IgD-negative memory B cell (primary cell): ENCODE results near the gene PDAP1. TPM values are rescaled to one million over a fixed set of nuclear protein-coding genes. Genes with fewer than 3 reads are reported as not detected.
"Not testable (repeated sequence)": the region's sequence is repeated elsewhere in the genome, so short reads cannot be mapped to it uniquely, and the experiment has no call there.

Experiments used
- H3K27ac Mint-ChIP-seq, 3 donors: one replicate each; pipeline ENCODE4 v1.8.0; 2020 to 2022; ENCODE audit warnings: mild to moderate bottlenecking in 3 of 3, mixed read lengths in 3 of 3, moderate library complexity in 1 of 3
- H3K27me3 Mint-ChIP-seq: one replicate; pipeline ENCODE4 v1.8.0; 2021; ENCODE audit warnings: mixed read lengths
- H3K36me3 Mint-ChIP-seq: one replicate; pipeline ENCODE4 v1.8.0; 2020; ENCODE audit warnings: mild to moderate bottlenecking, mixed read lengths
- H3K4me1 Mint-ChIP-seq, 3 donors: one replicate each; pipeline ENCODE4 v1.8.0; 2020 to 2022; ENCODE audit warnings: mixed read lengths in 3 of 3, mild to moderate bottlenecking in 1 of 3
- H3K4me3 Mint-ChIP-seq, 4 donors: one replicate each; pipeline ENCODE4 v1.8.0; 2020 to 2022; ENCODE audit warnings: mild to moderate bottlenecking in 4 of 4, mixed read lengths in 4 of 4, moderate library complexity in 3 of 4
- H3K9me3 Mint-ChIP-seq, 3 donors: one replicate each; pipeline ENCODE4 v1.8.0; 2020 to 2021; ENCODE audit warnings: mixed read lengths in 3 of 3, mild to moderate bottlenecking in 1 of 3
- polyA plus RNA-seq: library from polyadenylated mRNA; unstranded; fragments of 300-500 nt; fragmentation: Illumina TruSeq; gene quantifications from one replicate; pipeline ENCODE4 v1.2.3, GENCODE V29; 2021

Gene PDAP1
- polyA plus RNA-seq, 1 donor from 2014 or later, result 33.8 TPM

GRCh38 chr7:99366646-99367045 lies 41.8 kb downstream of the PDAP1 start:
- H3K9me3 Mint-ChIP-seq, result no peaks in the 10 kb centered on the region
- peaks cover 4% of the 10 kb centered on the region for H3K36me3 Mint-ChIP-seq
- H3K27me3 Mint-ChIP-seq, result no peaks in the 10 kb centered on the region
- no peaks in the 10 kb centered on the region for H3K4me1 Mint-ChIP-seq
- no peak overlapping the region for H3K4me3 Mint-ChIP-seq
- peak overlapping the region in 2 of 3 donors; percentile 58 to 63 for H3K27ac Mint-ChIP-seq

GRCh38 chr7:99365318-99366141 lies 42.9 kb downstream of the PDAP1 start:
- Mint-ChIP-seq H3K27me3 (no peaks in the 10 kb centered on the region), H3K36me3 (peaks cover 4% of the 10 kb centered on the region), H3K27ac (no peak overlapping the region), H3K4me1 (no peaks in the 10 kb centered on the region), H3K4me3 (peak overlapping the region in 1 of 4 donors; percentile 23), H3K9me3 (no peaks in the 10 kb centered on the region)

- Mint-ChIP-seq H3K9me3 (no peaks in the 10 kb centered on the region), H3K4me3 (no peak overlapping the region), H3K36me3 (peaks cover 1% of the 10 kb centered on the region), H3K27ac (no peak overlapping the region), H3K4me1 (no peaks in the 10 kb centered on the region), H3K27me3 (no peaks in the 10 kb centered on the region)
Observed at GRCh38 chr7:99363286-99363685, 45.1 kb downstream of the PDAP1 start.

GRCh38 chr7:99362801-99363200 lies 45.6 kb downstream of the PDAP1 start:
- Mint-ChIP-seq H3K4me3 (no peak overlapping the region), H3K27ac (no peak overlapping the region), H3K9me3 (no peaks in the 10 kb centered on the region), H3K4me1 (no peaks in the 10 kb centered on the region), H3K36me3 (peaks cover 4% of the 10 kb centered on the region), H3K27me3 (no peaks in the 10 kb centered on the region)

GRCh38 chr7:99359465-99360154 lies 48.8 kb downstream of the PDAP1 start:
- Mint-ChIP-seq H3K27ac (no peak overlapping the region), H3K36me3 (peaks cover 4% of the 10 kb centered on the region), H3K9me3 (no peaks in the 10 kb centered on the region), H3K4me1 (no peaks in the 10 kb centered on the region), H3K27me3 (no peaks in the 10 kb centered on the region), H3K4me3 (no peak overlapping the region)

- H3K27me3 Mint-ChIP-seq, H3K4me1 Mint-ChIP-seq, H3K9me3 Mint-ChIP-seq, H3K4me3 Mint-ChIP-seq, H3K27ac Mint-ChIP-seq, H3K36me3 Mint-ChIP-seq: not testable (repeated sequence)
Observed at GRCh38 chr7:99358521-99358920, 49.9 kb downstream of the PDAP1 start.

- Mint-ChIP-seq H3K36me3 (peaks cover 4% of the 10 kb centered on the region), H3K27me3 (no peaks in the 10 kb centered on the region), H3K4me1 (no peaks in the 10 kb centered on the region), H3K4me3 (no peak overlapping the region), H3K9me3 (no peaks in the 10 kb centered on the region), H3K27ac (no peak overlapping the region)
Observed at GRCh38 chr7:99357701-99358490, 50.5 kb downstream of the PDAP1 start.

GRCh38 chr7:99355098-99355497 lies 53.3 kb downstream of the PDAP1 start:
- no peak overlapping the region for H3K27ac Mint-ChIP-seq
- H3K4me3 Mint-ChIP-seq, result no peak overlapping the region
- H3K27me3 Mint-ChIP-seq, result no peaks in the 10 kb centered on the region
- peaks cover 4% of the 10 kb centered on the region for H3K36me3 Mint-ChIP-seq
- H3K4me1 Mint-ChIP-seq, result no peaks in the 10 kb centered on the region
- H3K9me3 Mint-ChIP-seq, result no peaks in the 10 kb centered on the region

GRCh38 chr7:99352247-99352646 lies 56.1 kb downstream of the PDAP1 start:
- Mint-ChIP-seq H3K4me3 (no peak overlapping the region), H3K4me1 (no peaks in the 10 kb centered on the region), H3K27ac (peak overlapping the region in 1 of 3 donors; percentile 53), H3K27me3 (no peaks in the 10 kb centered on the region), H3K9me3 (no peaks in the 10 kb centered on the region), H3K36me3 (peaks cover 3% of the 10 kb centered on the region)

- not testable (repeated sequence) for H3K4me1 Mint-ChIP-seq, H3K27me3 Mint-ChIP-seq, H3K27ac Mint-ChIP-seq, H3K36me3 Mint-ChIP-seq, H3K9me3 Mint-ChIP-seq
- H3K4me3 Mint-ChIP-seq, result peak overlapping the region in 1 of 4 donors; percentile 65
Observed at GRCh38 chr7:99350641-99351040, 57.8 kb downstream of the PDAP1 start.

Other genes starting within 250 kb of the PDAP1 start
- not detected for gene KPNA7, start 200.5 kb downstream of the PDAP1 start, polyA plus RNA-seq
- not detected for gene MYH16, start 135.8 kb downstream of the PDAP1 start, polyA plus RNA-seq
- gene ARPC1A, start 82.7 kb downstream of the PDAP1 start, polyA plus RNA-seq, result 81.5 TPM
- 728 TPM for gene ARPC1B, start 33.9 kb downstream of the PDAP1 start, polyA plus RNA-seq
- 162 TPM for gene BUD31, start 372 bp upstream of the PDAP1 start, polyA plus RNA-seq
- gene PTCD1, start 30.2 kb upstream of the PDAP1 start, polyA plus RNA-seq, result 5.5 TPM
- 28.7 TPM for gene CPSF4, start 30.3 kb upstream of the PDAP1 start, polyA plus RNA-seq
- gene ATP5MF, start 57.6 kb upstream of the PDAP1 start, polyA plus RNA-seq, result 453 TPM
- 4.4 TPM for gene ZNF789, start 64.3 kb upstream of the PDAP1 start, polyA plus RNA-seq
- gene ZNF394, start 91.7 kb upstream of the PDAP1 start, polyA plus RNA-seq, result 53.3 TPM
- 5.4 TPM for gene ZKSCAN5, start 96.1 kb upstream of the PDAP1 start, polyA plus RNA-seq
- gene FAM200A, start 143.5 kb upstream of the PDAP1 start, polyA plus RNA-seq, result 4.5 TPM
- 66.9 TPM for gene ZNF655, start 150.0 kb upstream of the PDAP1 start, polyA plus RNA-seq
- 1.6 TPM for gene TMEM225B, start 189.7 kb upstream of the PDAP1 start, polyA plus RNA-seq
- 11.8 TPM for gene ZSCAN25, start 208.3 kb upstream of the PDAP1 start, polyA plus RNA-seq